DOHH2 (cell line): ENCODE data around the gene ACSBG1.

Source experiments
- H3F3A ChIP-seq: fragments of 200-600 bp; sonication (generic), shearing (Covaris generic); 2 replicates; pipeline ENCODE4 v1.6.0; 2016; ENCODE audit warnings: antibody characterized with exemption, mild to moderate bottlenecking; ENCODE audit not compliant: control insufficient read depth, insufficient read depth
- H3K27ac ChIP-seq: fragments of 200-600 bp; sonication (generic); 2 replicates; pipeline ENCODE4 v1.5.1; 2014; ENCODE audit warnings: low read depth, mild to moderate bottlenecking, low read length, moderate library complexity
- H3K27me3 ChIP-seq: fragments of 200-600 bp; sonication (generic); 2 replicates; pipeline ENCODE4 v1.6.1; 2014; ENCODE audit warnings: mild to moderate bottlenecking, low read length, mixed read lengths; ENCODE audit not compliant: control insufficient read depth
- H3K36me3 ChIP-seq: fragments of 200-600 bp; sonication (generic); 2 replicates; pipeline ENCODE4 v1.6.1; 2014; ENCODE audit warnings: mild to moderate bottlenecking, low read length, moderate library complexity, mixed read lengths; ENCODE audit not compliant: control insufficient read depth
- H3K4me1 ChIP-seq: fragments of 200-600 bp; sonication (generic); 2 replicates; pipeline ENCODE4 v1.6.1; 2014; ENCODE audit warnings: mild to moderate bottlenecking, low read length, mixed read lengths; ENCODE audit not compliant: control insufficient read depth
- H3K4me2 ChIP-seq: fragments of 200-600 bp; sonication (generic); 2 replicates; pipeline ENCODE4 v1.6.0; 2014; ENCODE audit warnings: mild to moderate bottlenecking, low read length, moderate library complexity
- H3K4me3 ChIP-seq: fragments of 200-600 bp; sonication (generic); 2 replicates; pipeline ENCODE4 v1.5.1; 2014; ENCODE audit warnings: mild to moderate bottlenecking, low read length, mixed read lengths
- H3K79me2 ChIP-seq: fragments of 200-600 bp; sonication (generic); 2 replicates; pipeline ENCODE4 v1.6.1; 2014; ENCODE audit warnings: mild to moderate bottlenecking, low read length, mixed read lengths; ENCODE audit not compliant: control insufficient read depth
- H3K9me2 ChIP-seq: fragments of 200-600 bp; sonication (generic); replicated peaks from 2 replicates; pipeline ENCODE4 v1.6.1; 2014; ENCODE audit warnings: mild to moderate bottlenecking, low read length, mixed read lengths; ENCODE audit not compliant: control insufficient read depth
- H3K9me3 ChIP-seq: fragments of 200-600 bp; sonication (generic); 2 replicates; pipeline ENCODE4 v1.6.1; 2014; ENCODE audit warnings: antibody characterized with exemption, low read length, mixed read lengths; ENCODE audit not compliant: control insufficient read depth, insufficient read depth
- H4K20me1 ChIP-seq: fragments of 200-600 bp; sonication (generic); 2 replicates; pipeline ENCODE4 v1.6.0; 2014; ENCODE audit warnings: low read depth, mild to moderate bottlenecking, antibody characterized with exemption, low read length, moderate library complexity; ENCODE audit not compliant: control insufficient read depth, insufficient read depth
- EZH2phosphoT487 ChIP-seq: fragments of 200-600 bp; sonication (generic); IDR thresholded peaks from 2 replicates; pipeline ENCODE4 v1.6.1; 2017; ENCODE audit warnings: borderline replicate concordance, mild to moderate bottlenecking, antibody characterized with exemption, low read length, moderate library complexity, mixed read lengths
- TF ChIP-seq, protein P1 (sequence below): fragments of 200-600 bp; sonication (generic); IDR thresholded peaks from one replicate; pipeline ENCODE4 v1.5.1; 2014; ENCODE audit warnings: antibody characterized with exemption, mild to moderate bottlenecking, low read depth, low read length; ENCODE audit not compliant: poor library complexity, severe bottlenecking

Gene ACSBG1

DNA sequence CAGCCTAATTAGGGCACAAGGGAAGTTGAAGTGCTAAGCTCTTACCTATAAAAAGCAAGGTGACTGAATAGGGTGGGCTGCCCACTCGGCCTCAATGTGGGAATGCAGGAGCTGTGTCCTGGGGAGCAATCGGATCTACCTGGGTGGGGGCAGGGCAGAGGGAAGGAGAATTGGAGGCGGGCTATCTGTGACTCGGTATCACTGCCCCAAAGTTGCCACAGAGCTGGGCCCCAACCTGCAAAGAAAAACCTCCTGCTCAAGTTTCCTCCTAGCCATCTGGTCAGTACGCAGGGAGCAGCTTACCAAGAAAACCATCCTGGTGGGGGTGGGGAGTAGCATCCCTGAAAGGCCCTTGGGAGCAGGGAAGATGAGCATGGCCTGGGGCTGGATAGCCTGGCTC, 113.8 kb downstream of the ACSBG1 start:
- TF ChIP-seq, protein P1, sequence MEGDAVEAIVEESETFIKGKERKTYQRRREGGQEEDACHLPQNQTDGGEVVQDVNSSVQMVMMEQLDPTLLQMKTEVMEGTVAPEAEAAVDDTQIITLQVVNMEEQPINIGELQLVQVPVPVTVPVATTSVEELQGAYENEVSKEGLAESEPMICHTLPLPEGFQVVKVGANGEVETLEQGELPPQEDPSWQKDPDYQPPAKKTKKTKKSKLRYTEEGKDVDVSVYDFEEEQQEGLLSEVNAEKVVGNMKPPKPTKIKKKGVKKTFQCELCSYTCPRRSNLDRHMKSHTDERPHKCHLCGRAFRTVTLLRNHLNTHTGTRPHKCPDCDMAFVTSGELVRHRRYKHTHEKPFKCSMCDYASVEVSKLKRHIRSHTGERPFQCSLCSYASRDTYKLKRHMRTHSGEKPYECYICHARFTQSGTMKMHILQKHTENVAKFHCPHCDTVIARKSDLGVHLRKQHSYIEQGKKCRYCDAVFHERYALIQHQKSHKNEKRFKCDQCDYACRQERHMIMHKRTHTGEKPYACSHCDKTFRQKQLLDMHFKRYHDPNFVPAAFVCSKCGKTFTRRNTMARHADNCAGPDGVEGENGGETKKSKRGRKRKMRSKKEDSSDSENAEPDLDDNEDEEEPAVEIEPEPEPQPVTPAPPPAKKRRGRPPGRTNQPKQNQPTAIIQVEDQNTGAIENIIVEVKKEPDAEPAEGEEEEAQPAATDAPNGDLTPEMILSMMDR: no peak
- TF ChIP-seq EZH2phosphoT487: no peak
- Histone ChIP-seq H3K4me3 (no peak overlapping the region), H3K27me3 (no peaks in the 10 kb centered on the region), H3K4me1 (no peaks in the 10 kb centered on the region), H3K36me3 (no peaks in the 10 kb centered on the region), H3K9me2 (no peaks in the 10 kb centered on the region), H3F3A (no peaks in the 10 kb centered on the region), H3K9me3 (no peaks in the 10 kb centered on the region), H3K79me2 (no peaks in the 10 kb centered on the region), H4K20me1 (no peaks in the 10 kb centered on the region), H3K27ac (no peak overlapping the region), H3K4me2 (no peak overlapping the region)
